Calu3 (cell line): Measurements from ENCODE around the gene BICRAL. TPM values are rescaled to one million over a fixed set of nuclear protein-coding genes. Genes with fewer than 3 reads are reported as not detected.

Source experiments
- BruUV-seq: library from RNA; stranded (reverse); fragments of 400-500 nt; replicated peaks from 2 replicates; lab custom pipeline; 2021; lab: Mats Ljungman, UMichigan
- CTCF ChIA-PET: fragments of 300-600 bp; sonication (Branson Sonifier 250); formaldehyde crosslinking; loops from one replicate; lab custom pipeline; 2022; ENCODE audit warnings: antibody characterized with exemption; lab: Charles Lee
- DNase-seq: peaks from one replicate; pipeline ENCODE4 v3.0.0; 2022
- H3K27ac Mint-ChIP-seq: one replicate; pipeline ENCODE4 v1.8.0; 2022; ENCODE audit warnings: mixed read lengths; ENCODE audit not compliant: unreplicated experiment
- H3K27me3 Mint-ChIP-seq: one replicate; pipeline ENCODE4 v1.8.0; 2022; ENCODE audit warnings: mixed read lengths; ENCODE audit not compliant: unreplicated experiment
- H3K36me3 Mint-ChIP-seq: one replicate; pipeline ENCODE4 v1.8.0; 2022; ENCODE audit warnings: mild to moderate bottlenecking, moderate library complexity, mixed read lengths; ENCODE audit not compliant: insufficient read depth, unreplicated experiment
- H3K4me1 Mint-ChIP-seq: one replicate; pipeline ENCODE4 v1.8.0; 2022; ENCODE audit warnings: mild to moderate bottlenecking, low read depth, mixed read lengths; ENCODE audit not compliant: unreplicated experiment
- H3K4me3 Mint-ChIP-seq: one replicate; pipeline ENCODE4 v1.8.0; 2022; ENCODE audit warnings: mild to moderate bottlenecking, low read depth, moderate library complexity, mixed read lengths; ENCODE audit not compliant: unreplicated experiment
- H3K9me3 Mint-ChIP-seq: one replicate; pipeline ENCODE4 v1.8.0; 2022; ENCODE audit warnings: low read depth, mixed read lengths; ENCODE audit not compliant: unreplicated experiment
- CTCF ChIP-seq: fragments of 200-600 bp; IDR thresholded peaks from one replicate; pipeline ENCODE4 v1.8.0; 2022; ENCODE audit warnings: antibody characterized with exemption; ENCODE audit not compliant: unreplicated experiment
- intact Hi-C: fragments of 100-400 bp; cut with micrococcal nuclease; formaldehyde crosslinking; loops from one replicate; pipeline ENCODE4 v1.10.0; 2022; ENCODE audit not compliant: unreplicated experiment
- total RNA-seq: library from RNA; stranded (reverse); gene quantifications from 2 replicates; pipeline ENCODE4 v1.2.3, GENCODE V29; 2022

BICRAL gene
- total RNA-seq, 1 experiment from 2014 or later: 19.2 TPM

- Mint-ChIP-seq H3K4me1 (no peaks in the 10 kb centered on the region), H3K9me3 (no peaks in the 10 kb centered on the region), H3K27ac (no peak overlapping the region), H3K36me3 (peaks cover 8% of the 10 kb centered on the region), H3K27me3 (no peaks in the 10 kb centered on the region), H3K4me3 (no peak overlapping the region)
- no peak for DNase-seq
- no TSS peak for BruUV-seq
- CTCF ChIA-PET: interaction anchor here (0.6 to 1.2 kb wide), 3 partner anchors 20 to 650 kb away, joined by 3 to 4 read pairs (median 4); no protein-coding TSS in a partner anchor
- no peak for TF ChIP-seq CTCF
- intact Hi-C loops: no loop called here
These were observed 36.1 kb downstream of the BICRAL start for GRCh38 chr6:42817907-42818306.

GRCh38 chr6:42818416-42818815 lies 36.6 kb downstream of the BICRAL start:
- BruUV-seq: no TSS peak
- Mint-ChIP-seq H3K4me3 (no peak overlapping the region), H3K9me3 (no peaks in the 10 kb centered on the region), H3K27ac (no peak overlapping the region), H3K27me3 (no peaks in the 10 kb centered on the region), H3K36me3 (peaks cover 8% of the 10 kb centered on the region), H3K4me1 (no peaks in the 10 kb centered on the region)
- no peak for DNase-seq
- CTCF ChIA-PET: interaction anchor here (1.2 kb wide), 1 partner anchor 19 kb away, joined by 4 read pairs; no protein-coding TSS in a partner anchor
- no peak for TF ChIP-seq CTCF
- intact Hi-C loops: no loop called here

- DNase-seq: no peak
- Mint-ChIP-seq H3K4me1 (no peaks in the 10 kb centered on the region), H3K27me3 (no peaks in the 10 kb centered on the region), H3K36me3 (peaks cover 8% of the 10 kb centered on the region), H3K4me3 (no peak overlapping the region), H3K9me3 (no peaks in the 10 kb centered on the region), H3K27ac (no peak overlapping the region)
- TF ChIP-seq CTCF: no peak
- intact Hi-C loops: no loop called here
- CTCF ChIA-PET: interaction anchor here (0.5 to 0.6 kb wide), 2 partner anchors 37 to 75 kb away, joined by 3 to 4 read pairs; partner anchors contain the start of gene BICRAL
- no TSS peak for BruUV-seq
These were observed 37.0 kb downstream of the BICRAL start for GRCh38 chr6:42818878-42819277.

GRCh38 chr6:42819803-42820511 lies 38.1 kb downstream of the BICRAL start:
- Mint-ChIP-seq H3K27ac (no peak overlapping the region), H3K36me3 (peaks cover 7% of the 10 kb centered on the region), H3K9me3 (no peaks in the 10 kb centered on the region), H3K4me1 (no peaks in the 10 kb centered on the region), H3K27me3 (no peaks in the 10 kb centered on the region), H3K4me3 (no peak overlapping the region)
- no peak for DNase-seq
- BruUV-seq: no TSS peak
- intact Hi-C loops: no loop called here
- peak; percentile 29 for TF ChIP-seq CTCF
- CTCF ChIA-PET: no interaction called here
